Measurements from ENCODE around the gene LRP1B.

Gene LRP1B

GRCh38 chr2:142056784-142057183, 74.0 kb downstream of the LRP1B start:
- TF ChIP-seq EZH2 (IDR thresholded peaks at IDR 0.05; ENCODE audit: borderline replicate concordance, low read length) (no peak), CTCF (IDR thresholded peaks at IDR 0.05; ENCODE audit: low read length) (no peak)
- Histone ChIP-seq H3K36me3 (ENCODE audit: insufficient read depth, low read length) (no peaks in the 10 kb centered on the region), H3K27me3 (ENCODE audit: insufficient read depth, low read length) (no peaks in the 10 kb centered on the region), H4K20me1 (ENCODE audit: insufficient read depth, low read length) (no peaks in the 10 kb centered on the region), H3K27ac (ENCODE audit: low read depth, low read length, poor library complexity, severe bottlenecking) (no peak overlapping the region), H2AFZ (ENCODE audit: low read length) (no peak overlapping the region), H3F3A (ENCODE audit: insufficient read depth, low read length) (no peaks in the 10 kb centered on the region), H3K4me2 (ENCODE audit: low read length) (no peak overlapping the region), H3K4me3 (ENCODE audit: low read depth, low read length, poor library complexity, severe bottlenecking) (no peak overlapping the region), H3K9ac (ENCODE audit: low read length) (no peak overlapping the region), H3K4me1 (ENCODE audit: insufficient read depth, low read length, severe bottlenecking) (no peaks in the 10 kb centered on the region), H3K9me2 (ENCODE audit: low read depth, low read length) (no peaks in the 10 kb centered on the region), H3K9me3 (ENCODE audit: low read length) (no peaks in the 10 kb centered on the region), H3K79me2 (ENCODE audit: insufficient read depth, low read length) (no peaks in the 10 kb centered on the region)

- Histone ChIP-seq H3K27ac (ENCODE audit: low read depth, low read length, poor library complexity, severe bottlenecking) (no peak overlapping the region), H3K36me3 (ENCODE audit: insufficient read depth, low read length) (no peaks in the 10 kb centered on the region), H3F3A (ENCODE audit: insufficient read depth, low read length) (no peaks in the 10 kb centered on the region), H2AFZ (ENCODE audit: low read length) (no peak overlapping the region), H3K4me2 (ENCODE audit: low read length) (no peak overlapping the region), H4K20me1 (ENCODE audit: insufficient read depth, low read length) (no peaks in the 10 kb centered on the region), H3K79me2 (ENCODE audit: insufficient read depth, low read length) (no peaks in the 10 kb centered on the region), H3K4me3 (ENCODE audit: low read depth, low read length, poor library complexity, severe bottlenecking) (no peak overlapping the region), H3K4me1 (ENCODE audit: insufficient read depth, low read length, severe bottlenecking) (no peaks in the 10 kb centered on the region), H3K9me3 (ENCODE audit: low read length) (no peaks in the 10 kb centered on the region), H3K27me3 (ENCODE audit: insufficient read depth, low read length) (no peaks in the 10 kb centered on the region), H3K9ac (ENCODE audit: low read length) (no peak overlapping the region), H3K9me2 (ENCODE audit: low read depth, low read length) (no peaks in the 10 kb centered on the region)
- TF ChIP-seq CTCF (IDR thresholded peaks at IDR 0.05; ENCODE audit: low read length): no peak
- TF ChIP-seq EZH2 (IDR thresholded peaks at IDR 0.05; ENCODE audit: borderline replicate concordance, low read length): no peak
Observed at GRCh38 chr2:142052220-142052863, 78.5 kb downstream of the LRP1B start.

GRCh38 chr2:142048581-142048980, 82.2 kb downstream of the LRP1B start:
- Histone ChIP-seq H3K4me1 (ENCODE audit: insufficient read depth, low read length, severe bottlenecking) (no peaks in the 10 kb centered on the region), H2AFZ (ENCODE audit: low read length) (no peak overlapping the region), H4K20me1 (ENCODE audit: insufficient read depth, low read length) (no peaks in the 10 kb centered on the region), H3K9me3 (ENCODE audit: low read length) (no peaks in the 10 kb centered on the region), H3K36me3 (ENCODE audit: insufficient read depth, low read length) (no peaks in the 10 kb centered on the region), H3K27me3 (ENCODE audit: insufficient read depth, low read length) (no peaks in the 10 kb centered on the region), H3K4me2 (ENCODE audit: low read length) (no peak overlapping the region), H3K4me3 (ENCODE audit: low read depth, low read length, poor library complexity, severe bottlenecking) (no peak overlapping the region), H3K79me2 (ENCODE audit: insufficient read depth, low read length) (no peaks in the 10 kb centered on the region), H3K27ac (ENCODE audit: low read depth, low read length, poor library complexity, severe bottlenecking) (no peak overlapping the region), H3K9ac (ENCODE audit: low read length) (no peak overlapping the region), H3F3A (ENCODE audit: insufficient read depth, low read length) (no peaks in the 10 kb centered on the region), H3K9me2 (ENCODE audit: low read depth, low read length) (no peaks in the 10 kb centered on the region)
- TF ChIP-seq EZH2 (IDR thresholded peaks at IDR 0.05; ENCODE audit: borderline replicate concordance, low read length) (no peak), CTCF (IDR thresholded peaks at IDR 0.05; ENCODE audit: low read length) (no peak)
